ENCODE results near the gene HBZ. TPM values are rescaled to one million over a fixed set of nuclear protein-coding genes. Genes with fewer than 3 reads are reported as not detected.
"Not testable (repeated sequence)": the region's sequence is repeated elsewhere in the genome, so short reads cannot be mapped to it uniquely, and the experiment has no call there.

HBZ gene
- total and polyA plus RNA-seq, 2 donors (not counting 1 experiment from before 2014, with no cell fraction given) = not detected

- no peak overlapping the region for H2AFZ ChIP-seq (ENCODE audit: low read length)
- H3K4me3 ChIP-seq (replicated peaks in 1 of 4; ENCODE audit: control extremely low read depth in 1 of 4, insufficient read depth in 1 of 4, low read depth in 3 of 4, low read length in 4 of 4) = no peak overlapping the region
- peaks cover 11% of the 10 kb centered on the region for H3K36me3 ChIP-seq (ENCODE audit: control insufficient read depth, insufficient read depth, low read length)
- H3K4me2 ChIP-seq (ENCODE audit: extremely low read depth, insufficient read depth, low read length) = no peak overlapping the region
- H3K9me3 ChIP-seq (ENCODE audit: control insufficient read depth, insufficient read depth, low read depth, low read length) = no peaks in the 10 kb centered on the region
- peak in 1 of 2 donors; percentile 83 for DNase-seq (ENCODE audit: low read depth in 2 of 2)
- no peak overlapping the region for H3K27ac ChIP-seq (ENCODE audit: insufficient read depth, low read length)
- H3K27me3 ChIP-seq (ENCODE audit: control insufficient read depth, insufficient read depth, low read length) = no peaks in the 10 kb centered on the region
- H3K79me2 ChIP-seq (ENCODE audit: control insufficient read depth, insufficient read depth, low read length) = no peaks in the 10 kb centered on the region
- H3K9ac ChIP-seq (ENCODE audit: insufficient read depth, low read length) = no peak overlapping the region
- TF ChIP-seq CTCF (conservative IDR thresholded peaks at IDR 0.05 in 1 of 2, IDR thresholded peaks at IDR 0.05 in 1 of 2; ENCODE audit: low read depth in 1 of 2, low read length in 2 of 2) = no peak
- TF ChIP-seq EZH2 (IDR thresholded peaks at IDR 0.05; ENCODE audit: low read length, missing control alignments) = no peak
- no peaks in the 10 kb centered on the region for H3K4me1 ChIP-seq (ENCODE audit: control insufficient read depth, extremely low read depth, insufficient read depth, low read length)
- H4K20me1 ChIP-seq (ENCODE audit: control insufficient read depth, extremely low read depth, insufficient read depth, low read length) = no peaks in the 10 kb centered on the region
Measured at GRCh38 chr16:200388-200787, 47.9 kb downstream of the HBZ start.

- Histone ChIP-seq H3K79me2 (ENCODE audit: control insufficient read depth, insufficient read depth, low read length) (no peaks in the 10 kb centered on the region), H4K20me1 (ENCODE audit: control insufficient read depth, extremely low read depth, insufficient read depth, low read length) (no peaks in the 10 kb centered on the region), H3K4me2 (ENCODE audit: extremely low read depth, insufficient read depth, low read length) (no peak overlapping the region), H3K36me3 (ENCODE audit: control insufficient read depth, insufficient read depth, low read length) (peaks cover 11% of the 10 kb centered on the region), H3K4me1 (ENCODE audit: control insufficient read depth, extremely low read depth, insufficient read depth, low read length) (no peaks in the 10 kb centered on the region), H2AFZ (ENCODE audit: low read length) (no peak overlapping the region), H3K27ac (ENCODE audit: insufficient read depth, low read length) (no peak overlapping the region), H3K27me3 (ENCODE audit: control insufficient read depth, insufficient read depth, low read length) (no peaks in the 10 kb centered on the region), H3K9ac (ENCODE audit: insufficient read depth, low read length) (no peak overlapping the region), H3K4me3 (replicated peaks in 1 of 4; ENCODE audit: control extremely low read depth in 1 of 4, insufficient read depth in 1 of 4, low read depth in 3 of 4, low read length in 4 of 4) (no peak overlapping the region), H3K9me3 (ENCODE audit: control insufficient read depth, insufficient read depth, low read depth, low read length) (no peaks in the 10 kb centered on the region)
- TF ChIP-seq EZH2 (IDR thresholded peaks at IDR 0.05; ENCODE audit: low read length, missing control alignments) (no peak), CTCF (conservative IDR thresholded peaks at IDR 0.05 in 1 of 2, IDR thresholded peaks at IDR 0.05 in 1 of 2; ENCODE audit: low read depth in 1 of 2, low read length in 2 of 2) (no peak)
- no peak for DNase-seq (ENCODE audit: low read depth in 2 of 2)
Measured at GRCh38 chr16:203246-203645, 50.8 kb downstream of the HBZ start.

- not testable (repeated sequence) for H3K4me2 ChIP-seq (ENCODE audit: extremely low read depth, insufficient read depth, low read length); H2AFZ ChIP-seq (ENCODE audit: low read length); H3K27me3 ChIP-seq (ENCODE audit: control insufficient read depth, insufficient read depth, low read length); H4K20me1 ChIP-seq (ENCODE audit: control insufficient read depth, extremely low read depth, insufficient read depth, low read length); H3K9me3 ChIP-seq (ENCODE audit: control insufficient read depth, insufficient read depth, low read depth, low read length); H3K9ac ChIP-seq (ENCODE audit: insufficient read depth, low read length); H3K27ac ChIP-seq (ENCODE audit: insufficient read depth, low read length); DNase-seq (ENCODE audit: low read depth in 2 of 2); H3K79me2 ChIP-seq (ENCODE audit: control insufficient read depth, insufficient read depth, low read length); H3K4me3 ChIP-seq (replicated peaks in 1 of 4; ENCODE audit: control extremely low read depth in 1 of 4, insufficient read depth in 1 of 4, low read depth in 3 of 4, low read length in 4 of 4); H3K4me1 ChIP-seq (ENCODE audit: control insufficient read depth, extremely low read depth, insufficient read depth, low read length)
- peaks cover 11% of the 10 kb centered on the region for H3K36me3 ChIP-seq (ENCODE audit: control insufficient read depth, insufficient read depth, low read length)
Measured at GRCh38 chr16:204046-204445, 51.6 kb downstream of the HBZ start.

Other genes starting within 250 kb of the HBZ start
- 2.6 and 3.3 TPM in 2 replicates for gene POLR3K, start 99.0 kb upstream of the HBZ start, total RNA-seq
- 12.9 and 27.3 TPM in 2 replicates for gene POLR3K, start 99.0 kb upstream of the HBZ start, polyA plus RNA-seq
- gene SNRNP25, start 98.8 kb upstream of the HBZ start, total RNA-seq = 14.6 and 20.5 TPM in 2 replicates
- gene SNRNP25, start 98.8 kb upstream of the HBZ start, polyA plus RNA-seq = 25.9 and 49.4 TPM in 2 replicates
- gene RHBDF1, start 80.0 kb upstream of the HBZ start, total RNA-seq = 32.9 and 53.8 TPM in 2 replicates
- 40.5 and 54.6 TPM in 2 replicates for gene RHBDF1, start 80.0 kb upstream of the HBZ start, polyA plus RNA-seq
- gene MPG, start 74.4 kb upstream of the HBZ start, total RNA-seq = 256 and 268 TPM in 2 replicates
- 45.4 and 49.3 TPM in 2 replicates for gene MPG, start 74.4 kb upstream of the HBZ start, polyA plus RNA-seq
- 6.7 and 9.6 TPM in 2 replicates for gene NPRL3, start 14.0 kb upstream of the HBZ start, total RNA-seq
- gene NPRL3, start 14.0 kb upstream of the HBZ start, polyA plus RNA-seq = 8.7 and 13.6 TPM in 2 replicates
- not detected in 2 replicates for gene HBM, start 13.3 kb downstream of the HBZ start, total RNA-seq
- gene HBM, start 13.3 kb downstream of the HBZ start, polyA plus RNA-seq = not detected in 2 replicates
- not detected in 2 replicates for gene HBA2, start 20.2 kb downstream of the HBZ start, total RNA-seq
- gene HBA2, start 20.2 kb downstream of the HBZ start, polyA plus RNA-seq = 0.19 TPM in 1 of 2 replicates, not detected in the other
- gene HBA1, start 24.0 kb downstream of the HBZ start, total RNA-seq = not detected in 2 replicates
- 0.69 and 0.77 TPM in 2 replicates for gene HBA1, start 24.0 kb downstream of the HBZ start, polyA plus RNA-seq
- gene HBQ1, start 27.8 kb downstream of the HBZ start, total RNA-seq = not detected in 2 replicates
- not detected in 2 replicates for gene HBQ1, start 27.8 kb downstream of the HBZ start, polyA plus RNA-seq
- 32.4 and 38.0 TPM in 2 replicates for gene LUC7L, start 76.8 kb downstream of the HBZ start, total RNA-seq
- gene LUC7L, start 76.8 kb downstream of the HBZ start, polyA plus RNA-seq = 30.9 and 31.1 TPM in 2 replicates
- gene FAM234A, start 82.2 kb downstream of the HBZ start, total RNA-seq = 67.0 and 68.5 TPM in 2 replicates
- 53.7 and 64.8 TPM in 2 replicates for gene FAM234A, start 82.2 kb downstream of the HBZ start, polyA plus RNA-seq
- 3.1 and 6.3 TPM in 2 replicates for gene RGS11, start 123.3 kb downstream of the HBZ start, total RNA-seq
- 1.1 TPM in 2 replicates for gene RGS11, start 123.3 kb downstream of the HBZ start, polyA plus RNA-seq
- 0.77 and 1.3 TPM in 2 replicates for gene ARHGDIG, start 127.9 kb downstream of the HBZ start, total RNA-seq
- 0.12 and 0.30 TPM in 2 replicates for gene ARHGDIG, start 127.9 kb downstream of the HBZ start, polyA plus RNA-seq
- 0.33 TPM in 1 of 2 replicates, not detected in the other for gene PDIA2, start 130.5 kb downstream of the HBZ start, total RNA-seq
- 0.06 and 0.18 TPM in 2 replicates for gene PDIA2, start 130.5 kb downstream of the HBZ start, polyA plus RNA-seq
- 18.2 and 18.7 TPM in 2 replicates for gene AXIN1, start 200.1 kb downstream of the HBZ start, total RNA-seq
- 5.1 and 7.2 TPM in 2 replicates for gene AXIN1, start 200.1 kb downstream of the HBZ start, polyA plus RNA-seq
- gene MRPL28, start 217.9 kb downstream of the HBZ start, total RNA-seq = 53.7 and 65.2 TPM in 2 replicates
- gene MRPL28, start 217.9 kb downstream of the HBZ start, polyA plus RNA-seq = 86.5 and 133 TPM in 2 replicates
- 48.8 and 82.7 TPM in 2 replicates for gene PGAP6, start 229.3 kb downstream of the HBZ start, total RNA-seq
- 46.2 and 73.2 TPM in 2 replicates for gene PGAP6, start 229.3 kb downstream of the HBZ start, polyA plus RNA-seq
- gene NME4, start 244.6 kb downstream of the HBZ start, total RNA-seq = 51.9 and 71.7 TPM in 2 replicates
- 114 and 121 TPM in 2 replicates for gene NME4, start 244.6 kb downstream of the HBZ start, polyA plus RNA-seq
- 6.4 and 12.1 TPM in 2 replicates for gene DECR2, start 249.2 kb downstream of the HBZ start, total RNA-seq
- 10.8 and 12.0 TPM in 2 replicates for gene DECR2, start 249.2 kb downstream of the HBZ start, polyA plus RNA-seq